Left ventricle myocardium inferior (tissue), 1 donor: Measurements from ENCODE around the gene TMEM94. TPM values are rescaled to one million over a fixed set of nuclear protein-coding genes. Genes with fewer than 3 reads are reported as not detected.
"Not testable (repeated sequence)": the region's sequence is repeated elsewhere in the genome, so short reads cannot be mapped to it uniquely, and the experiment has no call there.

Experiments
- DNase-seq: peaks from one replicate; pipeline ENCODE4 v3.0.0-alpha.2; 2020
- H3K27ac ChIP-seq: fragments of 200-600 bp; replicated peaks from 2 replicates; pipeline ENCODE4 v1.8.0; 2021
- H3K27me3 ChIP-seq: fragments of 200-600 bp; 2 replicates; pipeline ENCODE4 v1.8.0; 2021; ENCODE audit warnings: low read depth
- H3K36me3 ChIP-seq: fragments of 200-600 bp; 2 replicates; pipeline ENCODE4 v1.8.0; 2021
- H3K4me1 ChIP-seq: fragments of 200-600 bp; 2 replicates; pipeline ENCODE4 v1.8.0; 2021
- H3K4me3 ChIP-seq: fragments of 200-600 bp; 2 replicates; pipeline ENCODE4 v1.8.0; 2021; ENCODE audit warnings: mild to moderate bottlenecking, moderate library complexity
- H3K9me3 ChIP-seq: fragments of 200-600 bp; replicated peaks from 2 replicates; pipeline ENCODE4 v1.8.0; 2021
- intact Hi-C: fragments of 100-400 bp; cut with micrococcal nuclease; formaldehyde crosslinking; loops from one replicate; pipeline ENCODE4 v1.11.0; 2022
- total RNA-seq: library from RNA; stranded (reverse); fragmentation: NEBNext Ultra II Directional; extraction: Animal tissue kit (Norgen Biotek cat#: 25700); gene quantifications from one replicate; pipeline ENCODE4 v1.2.1, GENCODE V29; 2021
- TF ChIP-seq, protein P1 (sequence below): fragments of 200-600 bp; IDR thresholded peaks from 2 replicates; pipeline ENCODE4 v1.8.0; 2021; ENCODE audit warnings: antibody characterized with exemption, mild to moderate bottlenecking, borderline replicate concordance
- donor health status: DM: no; HTN: yes; CAD: no; lungs with severe emphysema.

TMEM94 gene
- total RNA-seq, 1 donor from 2014 or later = 38.8 TPM

DNA sequence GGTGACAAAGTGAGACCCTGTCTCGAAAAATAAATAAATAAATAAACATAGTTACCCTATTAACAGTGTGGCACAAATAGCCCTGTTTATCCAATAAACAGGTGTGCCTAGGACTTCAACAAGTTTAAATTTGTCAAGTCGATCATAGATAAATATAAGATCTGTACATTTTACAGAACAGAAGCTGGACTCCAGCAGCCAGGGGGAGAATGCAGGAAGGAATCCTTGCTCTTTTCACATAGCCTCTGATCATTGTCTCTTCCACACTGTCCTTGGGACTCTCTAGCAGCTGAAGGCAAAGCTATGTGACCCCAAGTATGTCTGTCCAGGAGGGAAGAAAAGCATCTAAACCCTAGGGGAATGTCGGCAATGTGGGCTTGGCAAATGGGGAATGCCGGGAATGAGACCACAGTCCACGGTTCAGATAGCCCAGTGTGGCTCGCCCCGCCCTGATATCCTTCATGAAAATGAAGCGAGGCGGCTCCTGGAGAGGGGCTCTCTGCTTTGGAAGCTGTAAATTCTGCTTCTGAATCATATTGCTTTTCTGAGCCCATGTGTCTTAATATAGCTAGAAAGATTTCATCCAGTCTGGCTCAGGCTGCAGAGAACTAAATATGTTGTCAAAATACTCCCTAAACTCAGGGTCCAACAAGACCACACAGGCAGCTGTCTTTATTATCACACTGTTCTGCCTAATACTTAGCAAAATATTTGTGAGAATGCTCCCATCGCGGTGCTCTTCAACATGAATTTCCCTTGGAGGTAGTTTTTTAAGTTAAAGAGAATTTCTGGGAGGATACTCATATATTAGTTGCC is 26.1 kb upstream of the TMEM94 start:
- H3K36me3 ChIP-seq = no peaks in the 10 kb centered on the region
- peaks cover 12% of the 10 kb centered on the region for H3K4me1 ChIP-seq
- no peak overlapping the region for H3K4me3 ChIP-seq
- TF ChIP-seq, protein P1, sequence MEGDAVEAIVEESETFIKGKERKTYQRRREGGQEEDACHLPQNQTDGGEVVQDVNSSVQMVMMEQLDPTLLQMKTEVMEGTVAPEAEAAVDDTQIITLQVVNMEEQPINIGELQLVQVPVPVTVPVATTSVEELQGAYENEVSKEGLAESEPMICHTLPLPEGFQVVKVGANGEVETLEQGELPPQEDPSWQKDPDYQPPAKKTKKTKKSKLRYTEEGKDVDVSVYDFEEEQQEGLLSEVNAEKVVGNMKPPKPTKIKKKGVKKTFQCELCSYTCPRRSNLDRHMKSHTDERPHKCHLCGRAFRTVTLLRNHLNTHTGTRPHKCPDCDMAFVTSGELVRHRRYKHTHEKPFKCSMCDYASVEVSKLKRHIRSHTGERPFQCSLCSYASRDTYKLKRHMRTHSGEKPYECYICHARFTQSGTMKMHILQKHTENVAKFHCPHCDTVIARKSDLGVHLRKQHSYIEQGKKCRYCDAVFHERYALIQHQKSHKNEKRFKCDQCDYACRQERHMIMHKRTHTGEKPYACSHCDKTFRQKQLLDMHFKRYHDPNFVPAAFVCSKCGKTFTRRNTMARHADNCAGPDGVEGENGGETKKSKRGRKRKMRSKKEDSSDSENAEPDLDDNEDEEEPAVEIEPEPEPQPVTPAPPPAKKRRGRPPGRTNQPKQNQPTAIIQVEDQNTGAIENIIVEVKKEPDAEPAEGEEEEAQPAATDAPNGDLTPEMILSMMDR = no peak
- no peak for DNase-seq
- H3K9me3 ChIP-seq = no peaks in the 10 kb centered on the region
- intact Hi-C loops = no loop called here
- H3K27me3 ChIP-seq = no peaks in the 10 kb centered on the region
- no peak overlapping the region for H3K27ac ChIP-seq

DNA sequence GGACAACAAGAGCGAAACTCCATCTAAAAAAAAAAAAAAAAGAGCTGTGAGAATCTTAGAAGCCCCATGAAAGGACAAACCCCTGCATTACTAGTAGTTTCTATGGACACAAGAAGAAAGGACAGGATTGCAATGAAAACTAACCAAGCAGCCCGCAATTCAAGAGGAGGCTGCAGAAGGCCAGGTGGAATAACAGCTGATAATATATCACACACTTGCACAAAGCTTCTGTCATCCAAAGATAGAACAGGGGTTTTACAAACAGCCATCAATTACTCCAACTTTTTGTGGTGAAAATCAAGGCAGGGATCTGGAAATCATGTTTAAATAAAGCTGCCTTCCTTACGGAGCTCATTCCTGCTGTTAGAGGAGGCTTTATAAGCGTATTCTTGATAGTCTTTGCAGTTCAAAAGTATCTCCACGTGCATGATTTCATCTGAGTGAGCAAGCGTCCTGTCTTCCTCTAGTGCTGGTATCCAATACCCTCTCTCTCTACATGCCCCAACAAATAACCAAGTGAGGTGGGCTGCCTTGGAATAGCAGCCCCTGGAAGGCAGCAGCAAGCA is 23.1 kb upstream of the TMEM94 start:
- intact Hi-C loops = no loop called here

DNA sequence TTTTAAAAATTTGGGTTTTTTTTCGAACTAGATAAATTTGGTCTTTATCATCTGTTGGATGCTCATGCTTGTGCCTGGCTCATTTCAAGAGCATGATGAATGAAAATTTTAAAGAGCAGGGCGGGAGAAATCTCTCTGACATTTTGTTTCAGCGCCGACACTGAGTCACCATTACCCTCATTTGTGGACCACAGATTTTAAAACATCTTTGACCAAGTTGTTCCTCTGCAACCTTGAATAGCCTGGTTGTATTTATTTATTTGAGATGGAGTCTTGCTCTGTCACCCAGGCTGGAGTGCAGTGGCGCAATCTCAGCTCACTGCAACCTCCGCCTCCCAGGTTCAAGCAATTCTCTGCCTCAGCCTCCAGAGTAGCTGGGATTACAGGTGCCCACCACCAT is 22.0 kb upstream of the TMEM94 start:
- H3K27ac ChIP-seq, H3K9me3 ChIP-seq, H3K27me3 ChIP-seq, DNase-seq, intact Hi-C loops, H3K36me3 ChIP-seq, H3K4me1 ChIP-seq, H3K4me3 ChIP-seq: not testable (repeated sequence)

More for the DNA sequence above, 23.1 kb upstream of the TMEM94 start:
- no peak for DNase-seq
- Histone ChIP-seq H3K4me3 (no peak overlapping the region), H3K27ac (no peak overlapping the region), H3K4me1 (peaks cover 5% of the 10 kb centered on the region), H3K9me3 (no peaks in the 10 kb centered on the region), H3K27me3 (no peaks in the 10 kb centered on the region), H3K36me3 (no peaks in the 10 kb centered on the region)
- TF ChIP-seq, protein P1 = no peak

DNA sequence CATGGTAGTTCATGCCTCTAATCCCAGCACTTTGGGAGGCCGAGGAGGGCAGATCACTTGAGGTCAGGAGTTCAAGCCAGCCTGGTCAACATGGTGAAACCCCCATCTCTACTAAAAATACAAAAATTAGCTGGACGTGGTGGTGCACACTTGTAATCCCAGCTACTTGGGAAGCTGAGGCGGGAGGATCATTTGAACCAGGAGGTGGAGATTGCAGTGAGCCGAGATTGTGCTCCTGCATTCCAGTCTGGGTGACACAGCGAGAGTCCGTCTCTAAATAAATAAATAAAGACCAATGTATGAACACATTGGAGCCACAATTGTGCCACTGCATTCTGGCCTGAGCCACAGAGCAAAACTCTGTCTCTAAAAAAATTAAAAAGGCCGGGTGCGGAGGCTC is 19.0 kb upstream of the TMEM94 start:
- H3K9me3 ChIP-seq, H3K27me3 ChIP-seq, H3K27ac ChIP-seq, DNase-seq, intact Hi-C loops, H3K36me3 ChIP-seq, H3K4me3 ChIP-seq: not testable (repeated sequence)
- H3K4me1 ChIP-seq = peaks cover 26% of the 10 kb centered on the region

DNA sequence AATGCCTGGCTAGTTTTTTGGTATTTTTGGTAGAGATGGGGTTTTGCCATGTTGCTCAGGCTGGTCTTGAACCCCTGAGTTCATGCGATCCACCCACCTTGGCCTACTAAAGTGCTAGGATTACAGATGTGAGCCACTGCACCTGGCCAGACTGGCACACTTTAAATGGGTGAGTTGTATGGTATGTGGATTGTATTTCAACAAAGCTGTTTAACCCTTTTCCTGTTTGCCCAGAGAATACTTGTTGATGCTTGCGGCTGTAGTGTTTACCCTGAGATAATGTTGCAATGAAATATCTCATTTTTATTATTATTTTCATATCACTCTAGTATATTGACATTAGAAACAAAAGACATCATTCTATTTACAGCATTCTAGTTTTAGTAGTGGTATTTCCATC is 17.1 kb upstream of the TMEM94 start:
- DNase-seq = no peak
- H3K4me3 ChIP-seq = no peak overlapping the region
- TF ChIP-seq, protein P1 = no peak
- no peaks in the 10 kb centered on the region for H3K36me3 ChIP-seq
- intact Hi-C loops = no loop called here
- no peaks in the 10 kb centered on the region for H3K27me3 ChIP-seq
- H3K4me1 ChIP-seq = peaks cover 41% of the 10 kb centered on the region
- H3K9me3 ChIP-seq = no peaks in the 10 kb centered on the region
- H3K27ac ChIP-seq = no peak overlapping the region

DNA sequence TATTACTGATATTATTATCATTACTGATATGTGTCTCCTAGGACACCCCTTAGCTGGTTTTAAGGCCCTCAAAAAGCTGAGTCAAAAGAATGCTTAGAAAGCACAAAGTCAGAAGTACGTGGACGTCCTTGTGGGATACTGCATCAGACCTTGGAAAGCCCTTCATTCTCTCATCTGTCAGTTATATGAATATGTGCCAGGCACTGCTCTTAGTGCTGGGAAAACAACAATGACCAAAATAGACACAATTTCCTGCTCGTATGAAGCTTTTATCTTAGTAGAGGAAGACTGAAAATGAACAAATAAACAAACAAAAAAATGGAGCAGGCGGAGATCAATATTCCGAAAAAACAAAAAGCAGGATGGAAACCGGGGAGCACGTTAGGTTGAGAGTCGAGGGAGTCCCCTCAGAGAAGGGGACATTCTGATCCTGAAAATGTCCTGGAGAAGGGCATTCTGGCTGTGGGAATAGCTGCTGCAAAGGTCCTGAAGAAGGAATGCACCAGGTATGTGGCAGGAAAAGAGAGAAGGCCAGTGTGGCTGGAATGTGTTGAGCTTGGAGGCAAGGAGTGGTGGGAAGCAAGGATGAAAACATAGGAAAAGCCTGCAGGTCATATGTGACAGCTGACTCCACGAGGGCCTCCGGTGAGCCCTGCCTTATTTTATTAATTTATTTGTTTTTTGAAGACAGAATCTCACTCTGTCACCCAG is 15.5 kb upstream of the TMEM94 start:
- no peak for DNase-seq
- Histone ChIP-seq H3K4me1 (peaks cover 53% of the 10 kb centered on the region), H3K4me3 (no peak overlapping the region), H3K27ac (peak overlapping the region; percentile 80), H3K27me3 (no peaks in the 10 kb centered on the region), H3K9me3 (no peaks in the 10 kb centered on the region), H3K36me3 (no peaks in the 10 kb centered on the region)
- intact Hi-C loops = no loop called here
- TF ChIP-seq, protein P1 = no peak
